Ovary (tissue), 3 donors: Measurements from ENCODE around the gene FKBP2.

Experiments
- CTCF ChIP-seq, 3 donors: fragments of 450-650 bp in 2 of 3; fragments of 200-600 bp in 1 of 3; IDR thresholded peaks; one replicate each; pipeline versions ENCODE4 v1.5.1 to v1.8.0; 2016 to 2022; ENCODE audit warnings: antibody characterized with exemption in 3 of 3, mild to moderate bottlenecking in 1 of 3
- EP300 ChIP-seq: sonication (generic); formaldehyde crosslinking; IDR thresholded peaks from one replicate; pipeline ENCODE4 v1.6.1; 2017; ENCODE audit warnings: antibody characterized with exemption
- POLR2A ChIP-seq: fragments of 450-650 bp; IDR thresholded peaks from one replicate; pipeline ENCODE4 v1.6.1; 2017; ENCODE audit warnings: antibody characterized with exemption, mild to moderate bottlenecking, moderate library complexity
- donor health status: DM: no; HTN: no; CAD: no.

- TF ChIP-seq CTCF (IDR thresholded peaks at IDR 0.05) (peak in 1 of 3 donors; percentile 16), POLR2A (no peak), EP300 (peak; percentile 16)
These were observed 44.3 kb downstream of the FKBP2 start, which contains the start of gene GPR137 for GRCh38 chr11:64284962-64285884.
